PC-9 (cell line): ENCODE data around the gene MAMLD1.

Experiments used
- CTCF ChIP-seq: fragments of 200-600 bp; sonication (generic); conservative IDR thresholded peaks from 2 replicates; pipeline ENCODE4 v1.6.1; 2017; ENCODE audit warnings: mixed run types, antibody characterized with exemption, mild to moderate bottlenecking, moderate library complexity
- EZH2 ChIP-seq: fragments of 200-600 bp; sonication (generic); IDR thresholded peaks from 2 replicates; pipeline ENCODE4 v1.8.0; 2017; ENCODE audit warnings: antibody characterized with exemption, low read depth

GRCh38 chrX:150536455-150537116, 173.5 kb downstream of the MAMLD1 start:
- TF ChIP-seq CTCF (peak; percentile 57), EZH2 (no peak)
